Kidney (tissue), 14 donors: Measurements from ENCODE around the gene HMOX1. TPM values are rescaled to one million over a fixed set of nuclear protein-coding genes. Genes with fewer than 3 reads are reported as not detected.

Experiments used
- DNase-seq, 5 donors: peaks; one replicate each; pipeline ENCODE4 v3.0.0-alpha.2; 2013 to 2020
- FAIRE-seq: peaks from 2 replicates; lab custom pipeline; 2012; peaks lifted over from hg19 to GRCh38; lab: Jason Lieb, UNC
- H3K27ac ChIP-seq, 2 donors: one replicate each; pipeline ENCODE4 v1.7.0; 2013; ENCODE audit warnings: low read depth in 2 of 2, low read length in 2 of 2, inconsistent platforms in 1 of 2
- H3K27me3 ChIP-seq: one replicate; pipeline ENCODE4 v1.7.1; 2013; ENCODE audit warnings: low read length, inconsistent platforms; ENCODE audit not compliant: control insufficient read depth, insufficient read depth
- H3K36me3 ChIP-seq, 3 donors: one replicate each; pipeline versions ENCODE4 v1.7.0 to v1.7.1; 2013; ENCODE audit warnings: low read length in 3 of 3, control low read depth in 1 of 3, inconsistent platforms in 1 of 3; ENCODE audit not compliant: insufficient read depth in 3 of 3, control insufficient read depth in 2 of 3
- H3K4me1 ChIP-seq, 3 donors: one replicate each; pipeline versions ENCODE4 v1.7.0 to v1.7.1; 2013; ENCODE audit warnings: low read length in 3 of 3, inconsistent platforms in 1 of 3, low read depth in 1 of 3; ENCODE audit not compliant: control insufficient read depth in 2 of 3, insufficient read depth in 2 of 3
- H3K4me3 ChIP-seq, 3 donors: one replicate each; pipeline versions ENCODE4 v1.7.0 to v1.8.1; 2013; ENCODE audit warnings: low read length in 3 of 3, control low read depth in 1 of 3, inconsistent platforms in 1 of 3
- H3K9ac ChIP-seq, 3 donors: one replicate each; pipeline versions ENCODE4 v1.7.0 to v1.7.1; 2013; ENCODE audit warnings: low read length in 3 of 3, control low read depth in 1 of 3, inconsistent platforms in 1 of 3
- H3K9me3 ChIP-seq, 3 donors: one replicate each; pipeline versions ENCODE4 v1.7.0 to v1.7.1; 2013; ENCODE audit warnings: low read length in 3 of 3, control low read depth in 1 of 3, inconsistent platforms in 1 of 3; ENCODE audit not compliant: control insufficient read depth in 2 of 3, insufficient read depth in 1 of 3
- intact Hi-C: fragments of 100-400 bp; cut with DNase I; formaldehyde crosslinking; loops from one replicate; pipeline ENCODE4 v1.11.1; 2022
- polyA plus RNA-seq: library from polyadenylated mRNA; stranded (reverse); fragments of 350-450 nt; fragmentation: Illumina TruSeq; extraction: RNeasy Lipid Tissue Mini Kit (QIAGEN cat#74804); gene quantifications from one replicate; pipeline ENCODE4 v1.2.3, GENCODE V29; 2014; ENCODE audit warnings: low read depth, low replicate concordance; ENCODE audit not compliant: insufficient read depth
- total RNA-seq: library from RNA; stranded (reverse); fragmentation: NEBNext Ultra II Directional; extraction: Animal tissue kit (Norgen Biotek cat#: 25700); gene quantifications from one replicate; pipeline ENCODE4 v1.2.1, GENCODE V29; 2021
- TF ChIP-seq, protein P1 (sequence below): IDR thresholded peaks from 3 replicates; pipeline ENCODE4 v1.5.1; 2012; ENCODE audit warnings: mild to moderate bottlenecking, moderate library complexity, borderline replicate concordance; ENCODE audit not compliant: insufficient read depth; ENCODE audit errors: extremely low read depth
- donor health status: control.
- donor health status: control.
- donor health status: control.
- donor health status: control.
- donor health status: control.
- donor health status: DM: yes; HTN: yes; CAD: no.
- donor health status: Normal renal cell carcinoma (clear cell type).

Gene HMOX1
- total and polyA plus RNA-seq, 2 donors from 2014 or later = 37.7 to 234 TPM

DNA sequence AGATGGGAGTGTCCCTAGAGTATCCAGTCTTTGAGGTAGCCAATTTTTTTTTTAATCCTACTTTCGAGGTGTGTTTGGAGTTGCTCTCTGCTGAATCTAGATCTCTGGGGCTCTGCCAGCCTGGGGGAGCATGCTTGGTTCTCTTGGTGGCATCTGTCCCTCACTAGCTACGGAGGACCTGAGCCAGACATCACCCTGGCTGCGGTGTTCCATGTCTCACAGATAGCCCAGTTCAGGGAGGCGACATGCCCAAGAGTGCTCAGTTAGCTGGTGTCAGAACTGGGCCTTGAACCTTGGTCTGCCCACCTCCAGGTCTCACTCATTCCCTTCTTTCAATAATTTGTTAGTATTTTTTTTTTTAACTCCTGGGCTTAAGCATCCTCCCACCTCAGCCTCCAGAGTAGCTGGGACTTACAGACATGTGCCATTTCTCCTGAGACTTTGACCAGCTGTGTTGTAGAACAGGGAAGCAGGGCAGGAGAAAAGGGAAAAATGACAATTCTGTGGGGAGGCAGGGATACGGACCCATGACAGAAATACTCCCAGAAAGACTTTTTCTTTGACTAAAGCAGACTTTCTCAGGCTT lies 621 bp downstream of the HMOX1 start:
- FAIRE-seq (no peak), DNase-seq (no peak)
- H3K9ac ChIP-seq = peak overlapping the region in 2 of 3 donors; percentile 45 to 64
- H3K4me1 ChIP-seq = peaks cover 2 to 14% (median 9%) of the 10 kb centered on the region in 3 donors
- H3K4me3 ChIP-seq = peak overlapping the region; percentile 0 to 88 (median 68)
- no peaks in the 10 kb centered on the region for H3K27me3 ChIP-seq
- H3K27ac ChIP-seq = peak overlapping the region; percentile 54 to 79
- TF ChIP-seq, protein P1, sequence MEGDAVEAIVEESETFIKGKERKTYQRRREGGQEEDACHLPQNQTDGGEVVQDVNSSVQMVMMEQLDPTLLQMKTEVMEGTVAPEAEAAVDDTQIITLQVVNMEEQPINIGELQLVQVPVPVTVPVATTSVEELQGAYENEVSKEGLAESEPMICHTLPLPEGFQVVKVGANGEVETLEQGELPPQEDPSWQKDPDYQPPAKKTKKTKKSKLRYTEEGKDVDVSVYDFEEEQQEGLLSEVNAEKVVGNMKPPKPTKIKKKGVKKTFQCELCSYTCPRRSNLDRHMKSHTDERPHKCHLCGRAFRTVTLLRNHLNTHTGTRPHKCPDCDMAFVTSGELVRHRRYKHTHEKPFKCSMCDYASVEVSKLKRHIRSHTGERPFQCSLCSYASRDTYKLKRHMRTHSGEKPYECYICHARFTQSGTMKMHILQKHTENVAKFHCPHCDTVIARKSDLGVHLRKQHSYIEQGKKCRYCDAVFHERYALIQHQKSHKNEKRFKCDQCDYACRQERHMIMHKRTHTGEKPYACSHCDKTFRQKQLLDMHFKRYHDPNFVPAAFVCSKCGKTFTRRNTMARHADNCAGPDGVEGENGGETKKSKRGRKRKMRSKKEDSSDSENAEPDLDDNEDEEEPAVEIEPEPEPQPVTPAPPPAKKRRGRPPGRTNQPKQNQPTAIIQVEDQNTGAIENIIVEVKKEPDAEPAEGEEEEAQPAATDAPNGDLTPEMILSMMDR = no peak
- intact Hi-C loops = no loop called here
- peaks cover 0 to 6% (median 0%) of the 10 kb centered on the region in 3 donors for H3K36me3 ChIP-seq
- no peaks in the 10 kb centered on the region for H3K9me3 ChIP-seq

- FAIRE-seq (no peak), DNase-seq (no peak)
- peak overlapping the region in 1 of 2 donors; percentile 73 for H3K27ac ChIP-seq
- intact Hi-C loops = no loop called here
- no peak overlapping the region for H3K9ac ChIP-seq
- H3K36me3 ChIP-seq = peaks cover 0 to 9% (median 0%) of the 10 kb centered on the region in 3 donors
- TF ChIP-seq, protein P1 = no peak
- H3K27me3 ChIP-seq = no peaks in the 10 kb centered on the region
- peak overlapping the region in 2 of 3 donors; percentile 82 to 88 for H3K4me3 ChIP-seq
- no peaks in the 10 kb centered on the region for H3K9me3 ChIP-seq
- peaks cover 0 to 11% (median 6%) of the 10 kb centered on the region in 3 donors for H3K4me1 ChIP-seq
Observed at GRCh38 chr22:35383679-35384071, 2.8 kb downstream of the HMOX1 start.

- FAIRE-seq = no peak
- H3K27ac ChIP-seq = peak overlapping the region; percentile 42 to 47
Observed at GRCh38 chr22:35384527-35384926, 3.6 kb downstream of the HMOX1 start.

More at GRCh38 chr22:35384527-35384926, 3.6 kb downstream of the HMOX1 start:
- H3K4me1 ChIP-seq = peaks cover 0 to 11% (median 8%) of the 10 kb centered on the region in 3 donors
- H3K4me3 ChIP-seq = peak overlapping the region in 2 of 3 donors; percentile 18 to 88
- peaks cover 0 to 9% (median 0%) of the 10 kb centered on the region in 3 donors for H3K36me3 ChIP-seq
- TF ChIP-seq, protein P1 = no peak
- DNase-seq = no peak
- intact Hi-C loops = no loop called here
- H3K9me3 ChIP-seq = no peaks in the 10 kb centered on the region
- H3K27me3 ChIP-seq = no peaks in the 10 kb centered on the region
- no peak overlapping the region for H3K9ac ChIP-seq
